LHCN-M2 (cell line): ENCODE data around the gene APAF1. TPM values are rescaled to one million over a fixed set of nuclear protein-coding genes. Genes with fewer than 3 reads are reported as not detected.

Source experiments
- DNase-seq: peaks from one replicate; pipeline ENCODE4 v3.0.0-alpha.2; 2012; ENCODE audit warnings: low read depth
- total RNA-seq: library from RNA; depleted of rRNA; stranded (reverse); fragments of >200 nt; gene quantifications from 2 replicates; pipeline ENCODE4 v1.2.3, GENCODE V29; 2014

Gene APAF1
- total RNA-seq, 1 experiment from 2014 or later = 29.6 TPM

GRCh38 chr12:98656289-98657101, 11.4 kb downstream of the APAF1 start:
- no peak for DNase-seq

- no peak for DNase-seq
These were observed 15.4 kb downstream of the APAF1 start for GRCh38 chr12:98660521-98660920.

GRCh38 chr12:98669751-98670150, 24.7 kb downstream of the APAF1 start:
- no peak for DNase-seq

GRCh38 chr12:98671459-98671858, 26.4 kb downstream of the APAF1 start:
- no peak for DNase-seq

- no peak for DNase-seq
These were observed 29.8 kb downstream of the APAF1 start for GRCh38 chr12:98674841-98675240.

- DNase-seq = no peak
These were observed 33.3 kb downstream of the APAF1 start for GRCh38 chr12:98678236-98678945.

GRCh38 chr12:98678946-98679610, 34.0 kb downstream of the APAF1 start:
- no peak for DNase-seq

GRCh38 chr12:98679611-98680005, 34.5 kb downstream of the APAF1 start:
- DNase-seq = no peak

GRCh38 chr12:98684199-98684598, 39.1 kb downstream of the APAF1 start:
- DNase-seq = no peak

- no peak for DNase-seq
These were observed 41.5 kb downstream of the APAF1 start for GRCh38 chr12:98686603-98687002.

- no peak for DNase-seq
These were observed 46.3 kb downstream of the APAF1 start for GRCh38 chr12:98691351-98691750.

GRCh38 chr12:98696036-98696646, 51.1 kb downstream of the APAF1 start:
- no peak for DNase-seq

GRCh38 chr12:98697209-98697608, 52.1 kb downstream of the APAF1 start:
- DNase-seq = no peak

GRCh38 chr12:98698603-98699463, 53.7 kb downstream of the APAF1 start:
- peak; percentile 50 for DNase-seq

- no peak for DNase-seq
These were observed 54.5 kb downstream of the APAF1 start for GRCh38 chr12:98699586-98699985.

- peak; percentile 78 for DNase-seq
These were observed 56.1 kb downstream of the APAF1 start for GRCh38 chr12:98701166-98701565.

GRCh38 chr12:98709022-98709421, 63.9 kb downstream of the APAF1 start:
- DNase-seq = no peak

- no peak for DNase-seq
These were observed 69.3 kb downstream of the APAF1 start for GRCh38 chr12:98714426-98714825.

- DNase-seq = no peak
These were observed 74.7 kb downstream of the APAF1 start for GRCh38 chr12:98719515-98720504.

GRCh38 chr12:98721204-98721702, 76.2 kb downstream of the APAF1 start:
- no peak for DNase-seq
